ENCODE results near the gene ALPI. TPM values are rescaled to one million over a fixed set of nuclear protein-coding genes. Genes with fewer than 3 reads are reported as not detected.
"Not testable (repeated sequence)": the region's sequence is repeated elsewhere in the genome, so short reads cannot be mapped to it uniquely, and the experiment has no call there.

The ALPI gene
- total RNA-seq, 1 experiment from 2014 or later, result not detected

DNA sequence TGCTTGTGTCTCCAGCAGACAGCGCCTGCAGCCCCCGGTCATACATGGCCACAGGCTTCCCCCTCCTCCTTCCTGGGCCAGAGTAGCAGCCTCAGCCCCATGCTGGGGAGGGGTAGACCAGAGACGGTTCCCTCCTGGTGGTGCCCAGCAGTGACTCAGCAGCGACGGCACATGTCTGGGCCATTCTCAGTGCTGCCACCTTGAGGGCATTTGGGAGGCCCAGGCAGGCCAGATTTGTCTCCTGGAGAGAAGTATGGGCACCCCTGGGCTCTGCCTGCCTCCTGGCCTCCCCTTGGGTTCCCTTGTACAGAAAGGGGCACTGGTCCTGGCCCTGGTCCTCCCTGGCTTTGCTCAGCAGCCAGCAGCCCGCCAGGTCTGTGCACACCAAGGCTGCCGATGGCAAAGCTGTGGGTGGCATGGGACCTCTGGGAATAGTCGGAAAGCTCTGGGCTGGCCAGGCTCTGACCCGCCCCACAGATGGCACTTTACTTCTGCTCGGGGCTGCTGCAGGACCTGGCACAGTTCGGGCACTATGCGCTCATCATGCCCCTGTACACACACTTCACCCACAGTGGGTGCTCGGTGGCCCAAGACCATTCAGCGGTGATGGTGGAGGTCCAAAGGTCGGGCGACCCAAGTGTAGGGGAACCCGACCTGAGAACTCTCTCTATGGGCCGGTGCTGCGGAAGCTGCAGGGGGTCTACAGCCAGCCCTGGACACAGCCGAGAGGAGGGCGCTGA, 11.4 kb upstream of the ALPI start:
- no TSS peak for BruUV-seq (replicated peaks)
- Mint-ChIP-seq H3K36me3 (ENCODE audit: insufficient read depth, unreplicated experiment) (no peaks in the 10 kb centered on the region), H3K4me1 (ENCODE audit: insufficient read depth, unreplicated experiment) (no peaks in the 10 kb centered on the region), H3K27me3 (ENCODE audit: insufficient read depth, unreplicated experiment) (no peaks in the 10 kb centered on the region), H3K27ac (ENCODE audit: low read depth, unreplicated experiment) (no peak overlapping the region), H3K9me3 (ENCODE audit: unreplicated experiment) (no peaks in the 10 kb centered on the region), H3K4me3 (ENCODE audit: unreplicated experiment) (no peak overlapping the region)
- intact Hi-C loops (cut with micrococcal nuclease), result loop anchor here (1.0 to 5.0 kb wide), 2 partner anchors 72 to 78 kb away; no protein-coding TSS in a partner anchor
- ChIA-PET POLR2A (no interaction called here), CTCF (interaction anchor here (0.6 to 1.4 kb wide), 8 partner anchors 17 to 701 kb away, joined by 3 to 5 read pairs (median 3); no protein-coding TSS in a partner anchor)
- peak; percentile 79 for DNase-seq (ENCODE audit: unreplicated experiment)
- TF ChIP-seq CTCF (IDR thresholded peaks at IDR 0.05; ENCODE audit: unreplicated experiment), result peak; percentile 63

- H3K36me3 Mint-ChIP-seq (ENCODE audit: insufficient read depth, unreplicated experiment); H3K27ac Mint-ChIP-seq (ENCODE audit: low read depth, unreplicated experiment); POLR2A ChIA-PET; H3K4me1 Mint-ChIP-seq (ENCODE audit: insufficient read depth, unreplicated experiment); BruUV-seq (replicated peaks); DNase-seq (ENCODE audit: unreplicated experiment); intact Hi-C loops (cut with micrococcal nuclease); H3K27me3 Mint-ChIP-seq (ENCODE audit: insufficient read depth, unreplicated experiment); H3K4me3 Mint-ChIP-seq (ENCODE audit: unreplicated experiment); H3K9me3 Mint-ChIP-seq (ENCODE audit: unreplicated experiment): not testable (repeated sequence)
- CTCF ChIA-PET, result interaction anchor here (0.6 to 1.4 kb wide), 5 partner anchors 76 to 701 kb away, joined by 3 to 5 read pairs (median 3); no protein-coding TSS in a partner anchor
These were observed 10.6 kb upstream of the ALPI start for GRCh38 chr2:232445149-232445885.

- POLR2A ChIA-PET; H3K36me3 Mint-ChIP-seq (ENCODE audit: insufficient read depth, unreplicated experiment); H3K4me3 Mint-ChIP-seq (ENCODE audit: unreplicated experiment); H3K27me3 Mint-ChIP-seq (ENCODE audit: insufficient read depth, unreplicated experiment); intact Hi-C loops (cut with micrococcal nuclease); H3K9me3 Mint-ChIP-seq (ENCODE audit: unreplicated experiment); DNase-seq (ENCODE audit: unreplicated experiment); H3K27ac Mint-ChIP-seq (ENCODE audit: low read depth, unreplicated experiment); H3K4me1 Mint-ChIP-seq (ENCODE audit: insufficient read depth, unreplicated experiment); BruUV-seq (replicated peaks): not testable (repeated sequence)
- CTCF ChIA-PET, result interaction anchor here (0.6 to 3.1 kb wide), 7 partner anchors 12 to 98 kb away, joined by 3 to 17 read pairs (median 4); no protein-coding TSS in a partner anchor
These were observed 9.6 kb upstream of the ALPI start for GRCh38 chr2:232446266-232446777.

DNA sequence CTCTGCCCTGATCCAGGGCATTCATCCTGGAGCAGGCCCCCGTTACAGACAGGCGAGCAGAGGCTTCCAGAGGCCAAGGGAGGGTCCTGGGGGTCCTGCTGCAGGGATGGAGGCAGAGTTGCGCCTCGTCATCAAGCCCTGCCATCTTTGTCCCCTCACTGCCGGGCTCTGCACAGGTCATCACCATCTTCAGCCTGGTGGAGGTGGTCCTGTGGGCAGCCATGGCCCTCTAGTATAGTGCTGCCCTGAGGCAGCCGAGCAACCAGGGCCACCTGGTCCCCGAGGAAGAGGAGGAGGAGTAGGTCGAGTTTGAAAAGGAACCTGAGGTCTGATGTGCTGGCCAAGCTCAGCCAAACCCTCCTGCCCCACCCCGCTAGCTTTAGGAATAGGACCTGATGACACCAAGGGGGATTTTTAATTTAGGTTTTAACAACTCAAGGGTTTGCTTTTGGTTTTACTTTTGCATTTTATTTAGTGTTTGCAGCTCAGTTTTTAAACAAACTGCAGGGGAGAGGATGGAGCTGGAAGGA, 8.8 kb upstream of the ALPI start:
- H3K27ac Mint-ChIP-seq (ENCODE audit: low read depth, unreplicated experiment), result no peak overlapping the region
- H3K9me3 Mint-ChIP-seq (ENCODE audit: unreplicated experiment), result no peaks in the 10 kb centered on the region
- H3K27me3 Mint-ChIP-seq (ENCODE audit: insufficient read depth, unreplicated experiment), result no peaks in the 10 kb centered on the region
- BruUV-seq (replicated peaks), result no TSS peak
- no peak for TF ChIP-seq CTCF (IDR thresholded peaks at IDR 0.05; ENCODE audit: unreplicated experiment)
- POLR2A ChIA-PET, result no interaction called here
- H3K4me3 Mint-ChIP-seq (ENCODE audit: unreplicated experiment), result no peak overlapping the region
- CTCF ChIA-PET, result interaction anchor here (0.5 to 3.1 kb wide), 16 partner anchors 9 to 1093 kb away, joined by 3 to 17 read pairs (median 3); no protein-coding TSS in a partner anchor
- H3K36me3 Mint-ChIP-seq (ENCODE audit: insufficient read depth, unreplicated experiment), result no peaks in the 10 kb centered on the region
- H3K4me1 Mint-ChIP-seq (ENCODE audit: insufficient read depth, unreplicated experiment), result no peaks in the 10 kb centered on the region
- intact Hi-C loops (cut with micrococcal nuclease), result no loop called here
- DNase-seq (ENCODE audit: unreplicated experiment), result no peak

Data from MCF 10A (cell line).